Lung (tissue), 12 donors: ENCODE data around the gene CDK14. TPM values are rescaled to one million over a fixed set of nuclear protein-coding genes. Genes with fewer than 3 reads are reported as not detected.

Source experiments
- ATAC-seq: fragments of 200-7000 bp; cut with Tn5 transposase; one replicate; pipeline ENCODE4 v1.9.1; 2020; ENCODE audit warnings: moderate number of reproducible peaks; ENCODE audit not compliant: insufficient read depth, low FRiP score
- DNase-seq, 3 donors: peaks; one replicate each; pipeline ENCODE4 v3.0.0-alpha.2; 2013 to 2017
- H3K27ac ChIP-seq, 2 donors: one replicate each; pipeline ENCODE4 v1.5.1; 2013; ENCODE audit warnings: mild to moderate bottlenecking in 2 of 2, moderate library complexity in 2 of 2, control low read depth in 1 of 2, inconsistent platforms in 1 of 2, low read depth in 1 of 2, low read length in 1 of 2
- H3K27me3 ChIP-seq, 3 donors: one replicate each; pipeline ENCODE4 v1.5.1; 2013; ENCODE audit warnings: low read length in 2 of 3; ENCODE audit not compliant: control insufficient read depth in 3 of 3, insufficient read depth in 3 of 3
- H3K36me3 ChIP-seq, 4 donors: one replicate each; pipeline ENCODE4 v1.5.1; 2013; ENCODE audit warnings: low read length in 4 of 4, mild to moderate bottlenecking in 1 of 4, moderate library complexity in 1 of 4; ENCODE audit not compliant: control insufficient read depth in 4 of 4, insufficient read depth in 4 of 4
- H3K4me1 ChIP-seq, 5 donors: one replicate each; pipeline ENCODE4 v1.5.1; 2013; ENCODE audit warnings: low read length in 5 of 5, mild to moderate bottlenecking in 2 of 5, moderate library complexity in 1 of 5; ENCODE audit not compliant: control insufficient read depth in 5 of 5, insufficient read depth in 5 of 5
- H3K4me3 ChIP-seq: one replicate; pipeline ENCODE4 v1.5.1; 2013; ENCODE audit warnings: mild to moderate bottlenecking, control low read depth, moderate library complexity
- H3K9ac ChIP-seq, 2 donors: one replicate each; pipeline ENCODE4 v1.5.1; 2013; ENCODE audit warnings: low read length in 2 of 2, control low read depth in 1 of 2; ENCODE audit not compliant: insufficient read depth in 1 of 2
- H3K9me3 ChIP-seq, 4 donors: one replicate each; pipeline ENCODE4 v1.5.1; 2013; ENCODE audit warnings: low read length in 3 of 4, mild to moderate bottlenecking in 1 of 4, moderate library complexity in 1 of 4; ENCODE audit not compliant: control insufficient read depth in 4 of 4, insufficient read depth in 3 of 4
- CTCF ChIP-seq: IDR thresholded peaks from 2 replicates; pipeline ENCODE4 v1.5.1; 2012; ENCODE audit warnings: mild to moderate bottlenecking; ENCODE audit errors: control extremely low read depth, extremely low read depth
- WGBS, 2 donors: extraction: QIAGEN DNeasy Blood & Tissue Kit; methylation state at CpG; one replicate each; pipeline ENCODE4 v1.1.7; 2013; 5-methylcytosine and 5-hydroxymethylcytosine counted together
- polyA plus RNA-seq, 2 donors: library from polyadenylated mRNA; stranded (reverse); fragments of 200-250 nt; gene quantifications; one replicate each; pipeline ENCODE4 v1.2.1, GENCODE V29; 2013
- total RNA-seq, 2 donors: library from RNA; depleted of rRNA in 1 of 2; stranded (reverse); fragments of >200 nt in 1 of 2; gene quantifications; one replicate each; pipeline ENCODE4 v1.2.1, GENCODE V29; 2014 to 2021
- donor health status: control.
- donor health status: control.
- donor health status: Bipolar disorder and iron deficiency.
- donor health status: healthy.
- donor health status: DM: yes; HTN: yes; CAD: no.

Gene CDK14
- total and polyA plus RNA-seq, 4 donors, result 4.3 to 117 (median 18.9) TPM

- no peak overlapping the region for H3K4me3 ChIP-seq
- H3K9ac ChIP-seq, result no peak overlapping the region
- H3K9me3 ChIP-seq, result no peaks in the 10 kb centered on the region
- no peak for ATAC-seq
- no peaks in the 10 kb centered on the region for H3K27me3 ChIP-seq
- no peak for DNase-seq
- H3K36me3 ChIP-seq, result no peaks in the 10 kb centered on the region
- H3K27ac ChIP-seq, result no peak overlapping the region
- peaks cover 2 to 13% (median 8%) of the 10 kb centered on the region in 5 donors for H3K4me1 ChIP-seq
- no peak for TF ChIP-seq CTCF
- WGBS, 2 donors, result 95% methylated on average over 3 of the region's 3 CpGs
These were observed 79.9 kb downstream of the CDK14 start for GRCh38 chr7:90675982-90676381.

DNA sequence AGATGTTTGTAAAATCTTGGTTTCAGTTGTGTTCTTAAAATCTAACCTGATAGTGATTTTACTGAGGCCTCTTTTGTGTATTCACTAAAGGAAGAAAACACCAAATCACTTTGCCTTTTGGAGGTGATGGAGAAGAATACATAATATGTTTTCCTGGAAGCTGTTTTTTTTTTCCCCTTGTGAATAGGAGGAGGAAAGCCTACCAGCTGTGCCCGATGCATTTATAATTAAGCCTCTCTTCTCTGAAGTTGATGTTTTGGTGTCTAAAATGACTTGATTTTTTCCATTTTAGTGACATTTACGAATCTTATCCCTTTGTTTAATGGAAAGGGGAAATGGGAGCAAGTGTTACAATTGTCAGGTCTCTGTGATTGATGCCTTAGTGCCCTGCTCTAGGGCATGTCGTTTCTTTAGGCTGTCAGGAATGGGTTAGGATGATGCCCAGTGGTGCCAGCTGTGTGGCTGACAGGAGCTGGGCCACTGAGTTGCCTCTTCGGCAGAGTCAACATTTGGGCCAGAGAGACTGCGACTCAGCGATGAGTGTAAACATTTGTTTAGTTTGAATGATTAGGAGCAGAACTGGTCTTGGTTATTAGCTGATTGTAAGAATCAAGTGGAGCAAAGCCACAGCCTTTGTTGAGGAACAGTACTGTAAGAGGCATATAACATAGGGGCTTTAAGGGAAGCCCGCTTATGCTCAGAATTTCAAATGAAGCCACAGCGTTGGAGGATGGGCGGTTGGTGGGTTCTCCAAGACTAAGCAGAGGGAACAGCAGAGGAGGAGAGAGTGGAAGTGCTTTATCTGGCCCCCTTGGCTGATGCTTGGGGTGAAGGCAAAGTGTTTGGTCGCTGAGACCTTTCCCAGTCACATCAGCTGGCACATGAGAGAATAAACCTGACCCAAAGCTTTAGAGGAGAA lies 81.6 kb downstream of the CDK14 start:
- no peak for ATAC-seq
- no peak for DNase-seq

DNA sequence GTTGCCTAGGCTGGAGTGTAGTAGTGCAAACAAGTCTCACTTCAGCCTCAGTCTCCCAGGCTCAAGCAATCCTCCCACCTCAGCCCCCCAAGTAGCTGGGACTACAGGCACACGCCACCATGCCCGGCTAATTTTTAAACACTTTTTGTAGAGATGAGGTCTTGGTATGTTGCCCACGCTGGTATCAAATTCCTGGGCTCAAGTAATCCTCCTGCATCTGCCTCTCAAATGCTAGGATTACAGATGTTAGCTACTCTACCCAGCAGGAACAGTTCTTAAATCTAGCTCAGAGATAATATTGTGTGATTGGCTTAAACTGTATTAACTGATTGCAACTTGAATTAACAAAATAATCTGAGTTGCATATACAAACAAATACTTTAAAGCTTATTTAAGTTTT lies 82.9 kb downstream of the CDK14 start:
- ATAC-seq (no peak), DNase-seq (no peak)
- H3K27me3 ChIP-seq, result no peaks in the 10 kb centered on the region
- H3K9ac ChIP-seq, result no peak overlapping the region
- WGBS, 2 donors, result 60 to 72% methylated on average over 3 of the region's 3 CpGs
- H3K4me1 ChIP-seq, result peaks cover 2 to 24% (median 9%) of the 10 kb centered on the region in 5 donors
- H3K9me3 ChIP-seq, result no peaks in the 10 kb centered on the region
- TF ChIP-seq CTCF, result no peak
- H3K27ac ChIP-seq, result no peak overlapping the region
- H3K36me3 ChIP-seq, result no peaks in the 10 kb centered on the region
- H3K4me3 ChIP-seq, result no peak overlapping the region

More for the DNA sequence above, 81.6 kb downstream of the CDK14 start:
- peaks cover 2 to 24% (median 9%) of the 10 kb centered on the region in 5 donors for H3K4me1 ChIP-seq
- H3K36me3 ChIP-seq, result no peaks in the 10 kb centered on the region
- H3K9me3 ChIP-seq, result no peaks in the 10 kb centered on the region
- H3K27me3 ChIP-seq, result no peaks in the 10 kb centered on the region
- no peak overlapping the region for H3K4me3 ChIP-seq
- 53 to 67% methylated on average over 10 of the region's 10 CpGs for WGBS, 2 donors
- H3K27ac ChIP-seq, result no peak overlapping the region
- H3K9ac ChIP-seq, result no peak overlapping the region
- TF ChIP-seq CTCF, result no peak
